ENCODE data around the gene MARCHF10.
"Not testable (repeated sequence)": the region's sequence is repeated elsewhere in the genome, so short reads cannot be mapped to it uniquely, and the experiment has no call there.

The MARCHF10 gene

GRCh38 chr17:62696256-62696655 is 111.9 kb downstream of the MARCHF10 start:
- no peak for DNase-seq

- DNase-seq, result not testable (repeated sequence)
Measured at GRCh38 chr17:62695093-62695738, 112.9 kb downstream of the MARCHF10 start.

GRCh38 chr17:62693616-62694409 is 114.3 kb downstream of the MARCHF10 start:
- DNase-seq, result no peak

GRCh38 chr17:62692721-62693431 is 115.2 kb downstream of the MARCHF10 start:
- DNase-seq, result peak in 1 of 2 experiments; percentile 6

- no peak for DNase-seq
Measured at GRCh38 chr17:62692159-62692651, 115.9 kb downstream of the MARCHF10 start.

- DNase-seq, result not testable (repeated sequence)
Measured at GRCh38 chr17:62691589-62691915, 116.6 kb downstream of the MARCHF10 start.

GRCh38 chr17:62690168-62690897 is 117.8 kb downstream of the MARCHF10 start:
- DNase-seq, result no peak

- DNase-seq, result no peak
Measured at GRCh38 chr17:62689441-62690167, 118.5 kb downstream of the MARCHF10 start.

GRCh38 chr17:62688398-62689160 is 119.5 kb downstream of the MARCHF10 start:
- DNase-seq, result no peak

- no peak for DNase-seq
Measured at GRCh38 chr17:62687997-62688396, 120.1 kb downstream of the MARCHF10 start.

- no peak for DNase-seq
Measured at GRCh38 chr17:62684179-62684578, 123.9 kb downstream of the MARCHF10 start.

GRCh38 chr17:62681939-62682381 is 126.2 kb downstream of the MARCHF10 start:
- no peak for DNase-seq

- DNase-seq, result no peak
Measured at GRCh38 chr17:62681061-62681938, 126.8 kb downstream of the MARCHF10 start.

- DNase-seq, result no peak
Measured at GRCh38 chr17:62680541-62681052, 127.5 kb downstream of the MARCHF10 start.

GRCh38 chr17:62679866-62680377 is 128.2 kb downstream of the MARCHF10 start:
- DNase-seq, result no peak

GRCh38 chr17:62678214-62678919 is 129.7 kb downstream of the MARCHF10 start:
- DNase-seq, result no peak

- no peak for DNase-seq
Measured at GRCh38 chr17:62676952-62677596, 131.0 kb downstream of the MARCHF10 start.

- no peak for DNase-seq
Measured at GRCh38 chr17:62676231-62676943, 131.7 kb downstream of the MARCHF10 start.

Data from SHP77 (cell line).